HG02798 (cell line): ENCODE results near the gene C1orf94.

Source experiments
- ATAC-seq: cut with Tn5 transposase; IDR thresholded peaks from one replicate; pipeline ENCODE4 v1.9.1; 2021; ENCODE audit warnings: mild to moderate bottlenecking; ENCODE audit not compliant: unreplicated experiment, poor library complexity

C1orf94 gene

GRCh38 chr1:34237151-34237815 lies 60.6 kb downstream of the C1orf94 start:
- ATAC-seq: no peak

DNA sequence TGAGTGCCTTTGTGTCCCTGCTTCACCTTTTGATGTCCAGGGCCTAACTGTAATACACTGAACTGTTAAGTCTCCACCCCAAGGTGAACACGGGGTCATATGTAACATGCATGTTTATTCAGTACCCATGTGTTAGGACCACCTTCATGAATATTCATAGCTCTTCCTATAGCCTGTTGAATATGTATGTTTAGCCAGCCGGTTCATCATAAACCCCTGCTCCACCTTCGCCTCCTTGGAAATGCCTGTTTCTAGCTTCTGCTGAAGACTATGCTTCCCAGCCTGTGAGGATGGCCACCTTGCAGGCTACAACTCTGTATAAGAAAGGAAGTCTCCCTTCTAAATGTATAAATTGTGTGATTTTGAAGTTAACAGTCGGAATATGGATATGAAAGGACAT lies 69.3 kb downstream of the C1orf94 start:
- ATAC-seq: no peak

DNA sequence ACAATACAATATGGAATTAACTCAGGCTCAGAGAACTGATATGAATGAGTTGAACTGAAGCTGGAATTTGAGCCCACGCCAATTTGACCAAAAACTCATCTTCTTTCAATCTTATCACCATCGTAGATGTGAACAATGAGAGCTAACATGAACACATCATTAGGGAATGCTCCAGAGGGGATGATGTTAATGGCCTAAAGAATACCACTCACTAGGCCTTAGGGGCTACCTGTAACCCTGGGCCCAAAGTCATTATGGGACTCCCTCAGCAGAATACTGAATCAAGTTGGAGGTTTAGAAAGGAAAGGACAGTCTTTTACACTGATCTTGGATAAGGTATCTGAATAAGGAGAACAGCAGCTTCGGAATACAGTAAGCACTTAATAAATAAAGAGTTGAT lies 73.6 kb downstream of the C1orf94 start:
- no peak for ATAC-seq

- no peak for ATAC-seq
Measured at GRCh38 chr1:34262023-34262853, 85.5 kb downstream of the C1orf94 start.

- no peak for ATAC-seq
Measured at GRCh38 chr1:34262921-34263320, 86.2 kb downstream of the C1orf94 start.

GRCh38 chr1:34263406-34263805 lies 86.7 kb downstream of the C1orf94 start:
- no peak for ATAC-seq

DNA sequence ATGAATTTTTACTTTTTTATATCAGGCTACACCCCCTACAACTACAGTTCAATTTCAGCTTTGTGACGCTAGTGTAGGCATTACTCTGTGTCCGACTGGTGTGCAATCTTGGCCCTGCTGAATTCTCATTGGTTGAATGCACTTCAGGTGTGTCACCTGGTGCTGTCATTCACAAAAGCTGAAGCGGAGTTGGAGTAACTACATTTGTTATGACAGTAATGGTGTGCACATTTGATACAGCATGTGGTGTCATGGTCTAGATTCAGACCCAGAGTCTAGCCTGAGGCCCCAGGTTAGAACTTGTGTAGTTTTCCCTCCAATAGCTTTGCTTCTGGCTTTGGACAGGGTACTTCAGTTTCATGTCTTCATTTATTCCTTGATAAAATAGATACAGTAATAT lies 88.7 kb downstream of the C1orf94 start:
- no peak for ATAC-seq

GRCh38 chr1:34266127-34266951 lies 89.6 kb downstream of the C1orf94 start:
- no peak for ATAC-seq

- no peak for ATAC-seq
Measured at GRCh38 chr1:34267326-34267725, 90.6 kb downstream of the C1orf94 start.

- ATAC-seq: no peak
Measured at GRCh38 chr1:34268311-34268954, 91.7 kb downstream of the C1orf94 start.
